GM12878 (cell line): ENCODE results near the gene TRDMT1. TPM values are rescaled to one million over a fixed set of nuclear protein-coding genes. Genes with fewer than 3 reads are reported as not detected.

Experiments
- ATAC-seq: fragments of 200-7000 bp; cut with Tn5 transposase; 3 replicates; pipeline ENCODE4 v1.9.1; 2020; ENCODE audit warnings: mild to moderate bottlenecking, moderate library complexity
- BruUV-seq: library from RNA; stranded (reverse); fragments of 400-500 nt; replicated peaks from 2 replicates; lab custom pipeline; 2021; lab: Mats Ljungman, UMichigan
- CTCF ChIA-PET: fragments of 300-600 bp; sonication (Branson Sonifier 250); formaldehyde crosslinking; extraction: SDS; loops from one replicate; lab custom pipeline; 2021; ENCODE audit warnings: inconsistent platforms; lab: Yijun Ruan, JAX
- POLR2A ChIA-PET: fragments of 350-600 bp; formaldehyde crosslinking; extraction: SDS; loops from one replicate; lab custom pipeline; 2021; ENCODE audit warnings: inconsistent platforms; lab: Charles Lee
- RAD21 ChIA-PET: fragments of 300-600 bp; sonication (Branson Sonifier 250); formaldehyde crosslinking; loops from one replicate; lab custom pipeline; 2023; ENCODE audit warnings: antibody characterized with exemption; ENCODE audit not compliant: unreplicated experiment; lab: Charles Lee
- SMC1A ChIA-PET: fragments of 300-600 bp; sonication (Branson Sonifier 250); formaldehyde crosslinking; loops from one replicate; lab custom pipeline; 2023; ENCODE audit not compliant: unreplicated experiment, uncharacterized antibody; lab: Charles Lee
- DNase-seq: peaks from one replicate; pipeline ENCODE4 v3.0.0-alpha.2; 2011; ENCODE audit warnings: low read depth, low spot score
- FAIRE-seq: peaks from 3 replicates; lab custom pipeline; 2011; peaks lifted over from hg19 to GRCh38; lab: Jason Lieb, UNC
- H2AFZ ChIP-seq: 2 replicates; pipeline ENCODE4 v1.6.0; 2011; ENCODE audit warnings: low read depth, low read length, control low read depth; ENCODE audit not compliant: control insufficient read depth
- H3K27ac ChIP-seq: 2 replicates; pipeline ENCODE4 v1.5.1; 2011; ENCODE audit warnings: control low read depth; ENCODE audit not compliant: control insufficient read depth, insufficient read depth
- H3K27me3 ChIP-seq, 2 experiments: replicated peaks in 1 of 2; 2 replicates each; pipeline versions ENCODE4 v1.6.0 to v1.6.1; 2011; ENCODE audit warnings: low read length in 1 of 2; ENCODE audit not compliant: control insufficient read depth in 2 of 2, insufficient read depth in 2 of 2
- H3K36me3 ChIP-seq, 2 experiments: 2 replicates each; pipeline ENCODE4 v1.5.1; 2011; ENCODE audit warnings: low read length in 1 of 2; ENCODE audit not compliant: control insufficient read depth in 2 of 2, insufficient read depth in 2 of 2
- H3K4me1 ChIP-seq: 2 replicates; pipeline ENCODE4 v1.6.1; 2011; ENCODE audit warnings: mild to moderate bottlenecking, low read length, moderate library complexity, mixed read lengths; ENCODE audit not compliant: control insufficient read depth, insufficient read depth
- H3K4me2 ChIP-seq: 2 replicates; pipeline ENCODE4 v1.6.0; 2011; ENCODE audit warnings: control low read depth; ENCODE audit not compliant: control insufficient read depth, insufficient read depth
- H3K4me3 ChIP-seq: fragments of 200-600 bp; sonication (generic); 2 replicates; pipeline ENCODE4 v1.5.1; 2016
- H3K79me2 ChIP-seq: 2 replicates; pipeline ENCODE4 v1.6.0; 2011; ENCODE audit warnings: low read length; ENCODE audit not compliant: control insufficient read depth, insufficient read depth
- H3K9ac ChIP-seq: 2 replicates; pipeline ENCODE4 v1.8.0; 2011; ENCODE audit warnings: low read length, control low read depth, mixed read lengths; ENCODE audit not compliant: control insufficient read depth, insufficient read depth
- H3K9me3 ChIP-seq: replicated peaks from 3 replicates; pipeline ENCODE4 v1.5.1; 2011; ENCODE audit warnings: mild to moderate bottlenecking, low read length; ENCODE audit not compliant: control insufficient read depth, insufficient read depth
- H4K20me1 ChIP-seq: 2 replicates; pipeline ENCODE4 v1.6.0; 2011; ENCODE audit not compliant: control insufficient read depth, insufficient read depth
- BCL11A ChIP-seq: IDR thresholded peaks from 2 replicates; pipeline ENCODE4 v1.6.1; 2011; ENCODE audit warnings: low read depth, low read length
- CBX3 ChIP-seq: fragments of 200-600 bp; sonication (generic); IDR thresholded peaks from 2 replicates; pipeline ENCODE4 v1.6.1; 2016; ENCODE audit warnings: low read depth, borderline replicate concordance
- CHD4 ChIP-seq: fragments of 200-600 bp; sonication (generic); IDR thresholded peaks from 2 replicates; pipeline ENCODE4 v1.6.1; 2016; ENCODE audit warnings: mild to moderate bottlenecking
- ETV6 ChIP-seq, 2 experiments: fragments of 450-650 bp in 1 of 2; IDR thresholded peaks in 1 of 2; conservative IDR thresholded peaks in 1 of 2; 2 replicates each; pipeline ENCODE4 v1.6.1; 2014; ENCODE audit warnings: antibody characterized with exemption in 1 of 2, borderline replicate concordance in 1 of 2, low read depth in 1 of 2, mild to moderate bottlenecking in 1 of 2, moderate library complexity in 1 of 2
- GATAD2B ChIP-seq: fragments of 450-650 bp; conservative IDR thresholded peaks from 2 replicates; pipeline ENCODE4 v1.6.1; 2017; ENCODE audit warnings: low read depth, mild to moderate bottlenecking, moderate library complexity
- JUNB ChIP-seq: IDR thresholded peaks from 2 replicates; pipeline ENCODE4 v1.6.1; 2016; ENCODE audit warnings: antibody characterized with exemption, mild to moderate bottlenecking
- RAD21 ChIP-seq: IDR thresholded peaks from 2 replicates; pipeline ENCODE4 v1.6.1; 2011; ENCODE audit warnings: mild to moderate bottlenecking, low read depth, low read length, moderate library complexity; ENCODE audit not compliant: insufficient read depth
- RBBP5 ChIP-seq: fragments of 200-600 bp; sonication (generic); conservative IDR thresholded peaks from 2 replicates; pipeline ENCODE4 v1.6.1; 2016
- SMARCA5 ChIP-seq: fragments of 450-650 bp; IDR thresholded peaks from 2 replicates; pipeline ENCODE4 v1.6.1; 2017; ENCODE audit warnings: mild to moderate bottlenecking
- STAT3 ChIP-seq: IDR thresholded peaks from 2 replicates; pipeline ENCODE4 v1.6.1; 2011; ENCODE audit warnings: low read depth, low read length, improper control_type of control experiment
- TAF1 ChIP-seq: IDR thresholded peaks from 2 replicates; pipeline ENCODE4 v1.6.1; 2011; ENCODE audit warnings: mild to moderate bottlenecking, low read depth, low read length, borderline replicate concordance
- ZBED1 ChIP-seq: IDR thresholded peaks from 2 replicates; pipeline ENCODE4 v1.6.1; 2016; ENCODE audit warnings: borderline replicate concordance
- ZZZ3 ChIP-seq: IDR thresholded peaks from 2 replicates; pipeline ENCODE4 v1.6.1; 2011; ENCODE audit warnings: low read depth; ENCODE audit not compliant: control insufficient read depth, insufficient read length
- WGBS: methylation state at CpG from one replicate; pipeline ENCODE4 v1.1.6; 2016; ENCODE audit warnings: low lambda C conversion rate; ENCODE audit not compliant: insufficient replicate concordance, insufficient coverage; ENCODE audit errors: missing lambda C conversion rate; 5-methylcytosine and 5-hydroxymethylcytosine counted together
- in situ Hi-C: fragments of 300-500 bp; cut with MboI; formaldehyde crosslinking; loops from 9 replicates; pipeline ENCODE4 v1.14.3; 2018; ENCODE audit warnings: mixed read lengths
- intact Hi-C: fragments of 100-400 bp; cut with micrococcal nuclease; formaldehyde crosslinking; loops from one replicate; pipeline ENCODE4 v1.14.2; 2022; ENCODE audit not compliant: unreplicated experiment
- polyA plus RNA-seq, 11 experiments: library from polyadenylated mRNA; depleted of rRNA in 4 of 11; unstranded in 6 of 11; stranded (reverse) in 5 of 11; fragments of >200 nt; fragmentation: Nextera tagmentation in 4 of 11; fragmentation: Illumina TruSeq in 1 of 11; extraction: Ambion mirVana in 4 of 11; extraction: Trizol in 1 of 11; gene quantifications; 1 replicate in 1 of 11; 2 replicates in 10 of 11; pipeline versions ENCODE4 v1.2.1 to v1.2.3, GENCODE V29; 2011 to 2016; ENCODE audit warnings: inconsistent platforms in 2 of 11, missing spikeins in 2 of 11, low read depth in 1 of 11
- total RNA-seq, 4 experiments: library from RNA; depleted of rRNA in 3 of 4; stranded (reverse); fragments of >200 nt in 3 of 4; fragmentation: Illumina TruSeq in 1 of 4; extraction: Trizol in 1 of 4; gene quantifications; 2 replicates each; pipeline versions ENCODE4 v1.2.1 to v1.2.3, GENCODE V29; 2013 to 2021
- TF ChIP-seq, protein P1 (sequence below): IDR thresholded peaks from 2 replicates; pipeline ENCODE4 v1.6.1; 2012; ENCODE audit warnings: low read length, inconsistent platforms
- TF ChIP-seq, protein P2 (sequence below): IDR thresholded peaks from 2 replicates; pipeline ENCODE4 v1.6.1; 2012; ENCODE audit warnings: mild to moderate bottlenecking, low read depth, low read length

TRDMT1 gene
- total and polyA plus RNA-seq, 10 of the 15 experiments (the other 5 are each of a cell fraction or from before 2014, with no cell fraction given), result 2.3 to 9.7 (median 4.6) TPM

DNA sequence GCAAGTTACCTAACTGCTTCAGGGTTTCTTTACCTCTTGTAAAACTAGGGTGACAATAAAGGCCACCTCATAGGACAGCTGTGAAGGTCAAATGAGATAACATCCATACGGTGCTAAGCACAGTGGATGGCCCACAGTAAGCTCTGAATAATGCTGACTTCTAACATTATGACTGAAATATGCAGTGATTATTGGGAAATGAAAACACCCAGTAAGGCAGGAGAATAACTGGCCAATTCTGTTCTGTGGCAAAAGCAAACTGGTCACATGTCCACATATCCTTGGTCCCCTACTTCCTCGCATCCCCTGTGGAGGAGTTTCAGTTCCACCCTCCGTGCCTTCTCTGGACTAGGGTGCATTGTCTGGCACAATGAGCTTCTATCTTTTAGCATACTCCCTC, 73.2 kb downstream of the TRDMT1 start:
- no peak for DNase-seq
- WGBS, result 46% methylated on average over 3 of the region's 3 CpGs
- CTCF ChIA-PET, result no interaction called here
- RAD21 ChIA-PET, result no interaction called here
- no peak for FAIRE-seq
- no peak for ATAC-seq
- Histone ChIP-seq H3K9ac (no peak overlapping the region), H3K79me2 (no peaks in the 10 kb centered on the region), H4K20me1 (no peaks in the 10 kb centered on the region), H3K9me3 (no peaks in the 10 kb centered on the region), H3K4me2 (no peak overlapping the region), H2AFZ (no peak overlapping the region), H3K27ac (no peak overlapping the region), H3K4me3 (no peak overlapping the region), H3K4me1 (no peaks in the 10 kb centered on the region), H3K27me3 (no peaks in the 10 kb centered on the region), H3K36me3 (no peaks in the 10 kb centered on the region)
- in situ Hi-C loops (no loop called here), intact Hi-C loops (loop anchor here (10.0 kb wide), 1 partner anchor 127 kb away; no protein-coding TSS in a partner anchor)
- no TSS peak for BruUV-seq
- POLR2A ChIA-PET, result no interaction called here
- SMC1A ChIA-PET, result no interaction called here
- TF ChIP-seq RAD21 (no peak), SMARCA5 (no peak), JUNB (no peak), ETV6 (conservative IDR thresholded peaks at IDR 0.05 in 1 of 2, IDR thresholded peaks at IDR 0.05 in 1 of 2; ENCODE audit: borderline replicate concordance in 1 of 2, low read depth in 1 of 2) (no peak), ZBED1 (no peak), CHD4 (no peak), STAT3 (no peak), CBX3 (no peak), TAF1 (no peak), BCL11A (no peak), ZZZ3 (no peak), GATAD2B (no peak), RBBP5 (no peak)
- TF ChIP-seq, protein P1, sequence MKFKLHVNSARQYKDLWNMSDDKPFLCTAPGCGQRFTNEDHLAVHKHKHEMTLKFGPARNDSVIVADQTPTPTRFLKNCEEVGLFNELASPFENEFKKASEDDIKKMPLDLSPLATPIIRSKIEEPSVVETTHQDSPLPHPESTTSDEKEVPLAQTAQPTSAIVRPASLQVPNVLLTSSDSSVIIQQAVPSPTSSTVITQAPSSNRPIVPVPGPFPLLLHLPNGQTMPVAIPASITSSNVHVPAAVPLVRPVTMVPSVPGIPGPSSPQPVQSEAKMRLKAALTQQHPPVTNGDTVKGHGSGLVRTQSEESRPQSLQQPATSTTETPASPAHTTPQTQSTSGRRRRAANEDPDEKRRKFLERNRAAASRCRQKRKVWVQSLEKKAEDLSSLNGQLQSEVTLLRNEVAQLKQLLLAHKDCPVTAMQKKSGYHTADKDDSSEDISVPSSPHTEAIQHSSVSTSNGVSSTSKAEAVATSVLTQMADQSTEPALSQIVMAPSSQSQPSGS, result no peak
- TF ChIP-seq, protein P2, sequence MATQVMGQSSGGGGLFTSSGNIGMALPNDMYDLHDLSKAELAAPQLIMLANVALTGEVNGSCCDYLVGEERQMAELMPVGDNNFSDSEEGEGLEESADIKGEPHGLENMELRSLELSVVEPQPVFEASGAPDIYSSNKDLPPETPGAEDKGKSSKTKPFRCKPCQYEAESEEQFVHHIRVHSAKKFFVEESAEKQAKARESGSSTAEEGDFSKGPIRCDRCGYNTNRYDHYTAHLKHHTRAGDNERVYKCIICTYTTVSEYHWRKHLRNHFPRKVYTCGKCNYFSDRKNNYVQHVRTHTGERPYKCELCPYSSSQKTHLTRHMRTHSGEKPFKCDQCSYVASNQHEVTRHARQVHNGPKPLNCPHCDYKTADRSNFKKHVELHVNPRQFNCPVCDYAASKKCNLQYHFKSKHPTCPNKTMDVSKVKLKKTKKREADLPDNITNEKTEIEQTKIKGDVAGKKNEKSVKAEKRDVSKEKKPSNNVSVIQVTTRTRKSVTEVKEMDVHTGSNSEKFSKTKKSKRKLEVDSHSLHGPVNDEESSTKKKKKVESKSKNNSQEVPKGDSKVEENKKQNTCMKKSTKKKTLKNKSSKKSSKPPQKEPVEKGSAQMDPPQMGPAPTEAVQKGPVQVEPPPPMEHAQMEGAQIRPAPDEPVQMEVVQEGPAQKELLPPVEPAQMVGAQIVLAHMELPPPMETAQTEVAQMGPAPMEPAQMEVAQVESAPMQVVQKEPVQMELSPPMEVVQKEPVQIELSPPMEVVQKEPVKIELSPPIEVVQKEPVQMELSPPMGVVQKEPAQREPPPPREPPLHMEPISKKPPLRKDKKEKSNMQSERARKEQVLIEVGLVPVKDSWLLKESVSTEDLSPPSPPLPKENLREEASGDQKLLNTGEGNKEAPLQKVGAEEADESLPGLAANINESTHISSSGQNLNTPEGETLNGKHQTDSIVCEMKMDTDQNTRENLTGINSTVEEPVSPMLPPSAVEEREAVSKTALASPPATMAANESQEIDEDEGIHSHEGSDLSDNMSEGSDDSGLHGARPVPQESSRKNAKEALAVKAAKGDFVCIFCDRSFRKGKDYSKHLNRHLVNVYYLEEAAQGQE, result no peak
